Neuronal stem cell (in vitro differentiated cells): ENCODE results near the gene HAGHL.

Source experiments
- DNase-seq: peaks from one replicate; pipeline ENCODE4 v3.0.0-alpha.2; 2013; ENCODE audit warnings: low spot score
- H2AFZ ChIP-seq: one replicate; pipeline ENCODE4 v1.6.1; 2013; ENCODE audit warnings: mild to moderate bottlenecking, low read length, inconsistent platforms
- H2AK5ac ChIP-seq: 2 replicates; pipeline ENCODE4 v1.6.1; 2013; ENCODE audit warnings: low read depth, mild to moderate bottlenecking, inconsistent platforms, low read length, moderate library complexity, mixed read lengths
- H2BK120ac ChIP-seq: 2 replicates; pipeline ENCODE4 v1.6.1; 2013; ENCODE audit warnings: low read depth, mild to moderate bottlenecking, inconsistent platforms, low read length, moderate library complexity, mixed read lengths
- H2BK12ac ChIP-seq: one replicate; pipeline ENCODE4 v1.6.1; 2013; ENCODE audit warnings: low read length, inconsistent platforms
- H2BK15ac ChIP-seq: 2 replicates; pipeline ENCODE4 v1.6.1; 2013; ENCODE audit warnings: mild to moderate bottlenecking, low read length, inconsistent platforms, mixed read lengths
- H2BK5ac ChIP-seq: one replicate; pipeline ENCODE4 v1.6.1; 2013; ENCODE audit warnings: inconsistent platforms, mild to moderate bottlenecking, low read length, moderate library complexity
- H3K14ac ChIP-seq: one replicate; pipeline ENCODE4 v1.6.1; 2013; ENCODE audit warnings: low read length, inconsistent platforms
- H3K18ac ChIP-seq: 2 replicates; pipeline ENCODE4 v1.6.1; 2013; ENCODE audit warnings: low read length, inconsistent platforms
- H3K23ac ChIP-seq: 2 replicates; pipeline ENCODE4 v1.6.1; 2013; ENCODE audit warnings: low read depth, mild to moderate bottlenecking, mixed read lengths, low read length, inconsistent platforms; ENCODE audit not compliant: poor library complexity
- H3K27ac ChIP-seq: replicated peaks from 3 replicates; pipeline ENCODE4 v1.5.1; 2013; ENCODE audit warnings: low read length, inconsistent platforms
- H3K27me3 ChIP-seq, 3 experiments: 2 replicates each; pipeline ENCODE4 v1.6.1; 2013; ENCODE audit warnings: low read length in 3 of 3, mild to moderate bottlenecking in 2 of 3, inconsistent platforms in 1 of 3, low read depth in 1 of 3, mixed read lengths in 1 of 3, moderate library complexity in 1 of 3; ENCODE audit not compliant: control insufficient read depth in 3 of 3, insufficient read depth in 3 of 3
- H3K36me3 ChIP-seq, 2 donors: replicated peaks in 1 of 2; 2 replicates each; pipeline ENCODE4 v1.6.1; 2013; ENCODE audit warnings: low read length in 2 of 2; ENCODE audit not compliant: control insufficient read depth in 2 of 2, insufficient read depth in 2 of 2
- H3K4ac ChIP-seq: 2 replicates; pipeline ENCODE4 v1.6.1; 2013; ENCODE audit warnings: inconsistent platforms, mild to moderate bottlenecking, low read length, moderate library complexity
- H3K4me1 ChIP-seq, 2 donors: 1 replicate in 1 of 2; 2 replicates in 1 of 2; pipeline ENCODE4 v1.6.1; 2013; ENCODE audit warnings: low read length in 2 of 2, low read depth in 1 of 2; ENCODE audit not compliant: control insufficient read depth in 2 of 2, insufficient read depth in 1 of 2
- H3K4me2 ChIP-seq: one replicate; pipeline ENCODE4 v1.6.1; 2013; ENCODE audit warnings: mild to moderate bottlenecking, low read length, inconsistent platforms; ENCODE audit not compliant: insufficient read depth, poor library complexity, severe bottlenecking
- H3K4me3 ChIP-seq, 2 donors: 2 replicates each; pipeline ENCODE4 v1.5.1; 2013; ENCODE audit warnings: low read length in 2 of 2, mild to moderate bottlenecking in 2 of 2, inconsistent platforms in 1 of 2, moderate library complexity in 1 of 2
- H3K79me1 ChIP-seq: one replicate; pipeline ENCODE4 v1.6.1; 2013; ENCODE audit warnings: low read depth, mild to moderate bottlenecking, inconsistent platforms, low read length, moderate library complexity
- H3K9ac ChIP-seq: one replicate; pipeline ENCODE4 v1.6.1; 2013; ENCODE audit warnings: mild to moderate bottlenecking, low read depth, low read length, inconsistent platforms; ENCODE audit not compliant: poor library complexity
- H3K9me3 ChIP-seq, 2 donors: replicated peaks in 1 of 2; 2 replicates each; pipeline versions ENCODE3 to v1.6.1; 2013; ENCODE audit warnings: low read length in 2 of 2, mild to moderate bottlenecking in 2 of 2, inconsistent platforms in 1 of 2, low read depth in 1 of 2, mixed read lengths in 1 of 2, moderate library complexity in 1 of 2; ENCODE audit not compliant: control insufficient read depth in 2 of 2, insufficient read depth in 1 of 2
- H4K8ac ChIP-seq: one replicate; pipeline ENCODE4 v1.6.1; 2013; ENCODE audit warnings: low read depth, mild to moderate bottlenecking, inconsistent platforms, low read length, moderate library complexity
- H4K91ac ChIP-seq: one replicate; pipeline ENCODE4 v1.6.1; 2013; ENCODE audit warnings: low read length, low read depth, mild to moderate bottlenecking, inconsistent platforms; ENCODE audit not compliant: poor library complexity
- WGBS, 2 donors: extraction: QIAGEN DNeasy Blood & Tissue Kit; methylation state at CpG; one replicate each; pipeline ENCODE4 v1.1.7; 2013; ENCODE audit warnings: missing lambda C conversion rate in 2 of 2, mixed read lengths in 1 of 2; ENCODE audit not compliant: insufficient read length in 2 of 2, insufficient replicate concordance in 1 of 2; ENCODE audit errors: extremely low coverage in 2 of 2; 5-methylcytosine and 5-hydroxymethylcytosine counted together

The HAGHL gene

DNA sequence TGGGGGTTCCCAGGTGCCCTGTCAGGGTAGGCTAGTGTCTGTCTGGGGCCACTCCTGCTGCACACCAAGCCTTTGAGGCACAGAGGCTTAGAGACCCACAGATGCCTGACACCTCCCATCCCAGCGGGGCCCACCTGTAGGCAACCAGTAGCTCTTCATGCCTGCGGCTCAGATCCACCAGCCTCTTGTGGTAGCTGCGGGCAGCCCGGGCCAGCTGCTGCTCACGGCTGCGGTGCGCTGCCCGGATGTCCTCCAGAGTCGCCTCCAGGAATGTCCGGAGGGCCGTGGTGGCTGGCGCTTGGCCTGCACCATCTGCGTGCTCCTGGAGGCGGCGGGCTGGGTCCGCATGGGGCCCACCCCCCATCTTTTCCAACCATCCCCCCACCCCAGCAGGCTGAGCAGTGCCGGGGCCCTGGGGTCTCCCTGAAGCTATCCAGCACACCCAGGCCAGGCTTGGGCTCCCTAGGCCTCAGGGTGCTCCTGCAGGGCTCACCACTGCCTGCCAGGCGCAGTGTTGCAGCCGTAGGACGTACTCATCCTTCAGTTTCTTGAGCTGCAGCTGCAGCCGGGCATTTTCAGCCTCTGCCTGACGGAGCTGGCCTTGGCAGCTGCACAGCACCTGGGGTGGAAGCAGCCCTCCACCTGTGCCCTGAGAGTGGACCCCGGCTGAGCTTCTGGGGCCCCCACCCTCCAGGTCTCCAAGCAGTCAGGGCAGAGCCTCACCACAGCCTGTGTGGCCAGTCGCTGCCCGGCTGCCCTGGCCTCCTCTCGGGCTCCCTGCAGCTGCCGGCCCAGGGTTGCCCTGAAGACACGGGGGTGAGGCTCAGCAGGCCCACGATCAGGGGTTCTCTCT lies 2.5 kb upstream of the HAGHL start:
- Histone ChIP-seq H3K4ac (no peak overlapping the region), H4K8ac (peak overlapping the region; percentile 65), H3K79me1 (peaks cover 13% of the 10 kb centered on the region), H3K14ac (peak overlapping the region; percentile 38), H3K36me3 (peaks cover 2 to 4% of the 10 kb centered on the region in 2 donors), H2AFZ (no peak overlapping the region), H3K9ac (no peak overlapping the region), H3K4me1 (peaks cover 23% of the 10 kb centered on the region in 2 donors), H3K23ac (peak overlapping the region; percentile 80), H3K9me3 (no peaks in the 10 kb centered on the region), H3K18ac (peak overlapping the region; percentile 17), H2BK15ac (no peak overlapping the region), H3K27ac (no peak overlapping the region), H2BK5ac (peak overlapping the region; percentile 66), H4K91ac (no peak overlapping the region), H3K4me2 (no peak overlapping the region), H2BK120ac (no peak overlapping the region), H2AK5ac (peak overlapping the region; percentile 92), H2BK12ac (peak overlapping the region; percentile 30), H3K27me3 (peaks cover 0 to 16% (median 0%) of the 10 kb centered on the region in 3 experiments), H3K4me3 (no peak overlapping the region)
- no peak for DNase-seq
- WGBS, 2 donors, result no CpG with 5 or more reads among the region's 29 CpGs

GRCh38 chr16:725041-725376 lies 1.9 kb upstream of the HAGHL start:
- H4K91ac ChIP-seq, result no peak overlapping the region
- H2BK120ac ChIP-seq, result no peak overlapping the region
- peak overlapping the region; percentile 66 for H2BK5ac ChIP-seq
- peak overlapping the region; percentile 92 for H2AK5ac ChIP-seq
- H3K27me3 ChIP-seq, result peaks cover 0 to 16% (median 0%) of the 10 kb centered on the region in 3 experiments
- peak overlapping the region; percentile 80 for H3K23ac ChIP-seq
- H3K79me1 ChIP-seq, result peaks cover 10% of the 10 kb centered on the region
- DNase-seq, result no peak
- H2BK12ac ChIP-seq, result peak overlapping the region; percentile 30
- H2BK15ac ChIP-seq, result peak overlapping the region; percentile 1
- H3K4me1 ChIP-seq, result peaks cover 17 to 18% of the 10 kb centered on the region in 2 donors
- peak overlapping the region; percentile 65 for H4K8ac ChIP-seq
- no peak overlapping the region for H3K4me3 ChIP-seq
- H3K14ac ChIP-seq, result no peak overlapping the region
- WGBS, 2 donors, result no CpG with 5 or more reads among the region's 7 CpGs
- H3K4ac ChIP-seq, result no peak overlapping the region
- no peak overlapping the region for H2AFZ ChIP-seq
- H3K18ac ChIP-seq, result peak overlapping the region; percentile 38
- peaks cover 2 to 4% of the 10 kb centered on the region in 2 donors for H3K36me3 ChIP-seq
- H3K27ac ChIP-seq, result no peak overlapping the region
- H3K9me3 ChIP-seq, result no peaks in the 10 kb centered on the region
- no peak overlapping the region for H3K4me2 ChIP-seq
- no peak overlapping the region for H3K9ac ChIP-seq

DNA sequence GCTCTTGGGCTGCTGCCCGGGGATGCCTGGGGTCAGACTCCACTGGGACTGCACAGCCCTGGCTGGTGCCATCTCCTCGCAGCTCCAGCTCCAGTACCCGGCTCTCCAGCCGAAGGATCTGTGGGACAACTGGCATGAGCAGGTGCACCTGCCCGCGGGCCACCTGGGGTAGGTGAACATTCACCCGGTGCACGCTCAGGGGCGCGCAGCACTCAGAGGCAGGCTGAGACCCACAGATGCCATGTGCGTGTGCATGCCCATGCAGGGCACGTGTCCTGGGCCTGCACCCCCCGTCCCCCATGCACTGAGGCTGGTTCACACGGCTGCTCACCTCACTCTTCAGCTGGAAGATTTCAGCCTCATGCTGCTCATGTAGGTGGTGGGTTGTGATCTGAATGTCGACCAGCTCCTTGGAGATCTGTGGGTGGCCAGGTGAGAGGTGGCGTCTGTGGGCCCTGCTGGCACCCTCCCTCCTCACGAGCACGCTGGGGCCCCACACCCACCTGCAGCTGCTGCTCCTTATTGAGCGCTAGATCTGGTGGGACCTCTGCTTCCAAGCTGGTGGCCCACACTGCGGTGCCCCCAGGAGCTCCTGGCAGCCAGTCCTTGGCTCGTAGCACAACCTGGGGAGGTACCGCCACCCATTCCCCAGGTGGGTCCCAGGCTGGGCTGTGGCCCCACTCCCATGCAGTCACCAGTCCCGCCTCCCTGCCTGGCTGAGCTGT lies 1.3 kb upstream of the HAGHL start:
- H2BK120ac ChIP-seq, result no peak overlapping the region
- peaks cover 2 to 7% of the 10 kb centered on the region in 2 donors for H3K36me3 ChIP-seq
- peak overlapping the region; percentile 23 for H4K8ac ChIP-seq
- H3K4me2 ChIP-seq, result no peak overlapping the region
- no peak for DNase-seq
- no peak overlapping the region for H2AFZ ChIP-seq
- peak overlapping the region; percentile 1 for H2BK15ac ChIP-seq
- peaks cover 0 to 16% (median 0%) of the 10 kb centered on the region in 3 experiments for H3K27me3 ChIP-seq
- no peak overlapping the region for H3K9ac ChIP-seq
- H2BK5ac ChIP-seq, result peak overlapping the region; percentile 29
- H3K9me3 ChIP-seq, result no peaks in the 10 kb centered on the region
- peak overlapping the region; percentile 58 for H2BK12ac ChIP-seq
- H3K4me1 ChIP-seq, result peaks cover 14 to 15% of the 10 kb centered on the region in 2 donors
- peak overlapping the region; percentile 4 for H3K18ac ChIP-seq
- WGBS, 2 donors, result no CpG with 5 or more reads among the region's 23 CpGs
- H3K14ac ChIP-seq, result no peak overlapping the region
- H4K91ac ChIP-seq, result peak overlapping the region; percentile 53
- H3K4me3 ChIP-seq, result peak overlapping the region in 1 of 2 donors; percentile 28
- H3K23ac ChIP-seq, result peak overlapping the region; percentile 25
- peaks cover 8% of the 10 kb centered on the region for H3K79me1 ChIP-seq
- H3K4ac ChIP-seq, result peak overlapping the region; percentile 41
- H3K27ac ChIP-seq, result no peak overlapping the region
- H2AK5ac ChIP-seq, result peak overlapping the region; percentile 0

DNA sequence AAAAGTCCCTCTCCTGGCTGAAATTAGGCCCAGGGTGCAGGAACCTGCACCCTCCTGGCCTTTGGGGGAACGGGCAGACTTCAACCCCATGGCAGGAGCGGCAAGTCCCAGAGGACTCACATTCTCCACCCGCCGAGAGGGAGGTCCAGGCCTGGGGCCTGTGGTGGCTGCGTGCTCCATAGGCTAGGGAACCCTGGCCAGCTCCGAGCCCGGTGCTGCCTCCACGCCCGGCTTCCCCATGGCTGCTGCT lies 793 bp upstream of the HAGHL start:
- Histone ChIP-seq H3K4ac (peak overlapping the region; percentile 57), H3K23ac (peak overlapping the region; percentile 25), H3K4me2 (no peak overlapping the region), H4K8ac (no peak overlapping the region), H2AK5ac (peak overlapping the region; percentile 88), H3K79me1 (peaks cover 5% of the 10 kb centered on the region), H3K9me3 (no peaks in the 10 kb centered on the region), H3K27me3 (peaks cover 0 to 16% (median 0%) of the 10 kb centered on the region in 3 experiments), H2BK15ac (peak overlapping the region; percentile 1), H3K18ac (peak overlapping the region; percentile 97), H3K27ac (peak overlapping the region; percentile 16), H2BK12ac (no peak overlapping the region), H3K4me3 (no peak overlapping the region), H2AFZ (no peak overlapping the region), H3K36me3 (peaks cover 4 to 7% of the 10 kb centered on the region in 2 donors), H4K91ac (no peak overlapping the region), H3K4me1 (peaks cover 14 to 15% of the 10 kb centered on the region in 2 donors), H2BK120ac (peak overlapping the region; percentile 83), H3K9ac (peak overlapping the region; percentile 79), H3K14ac (peak overlapping the region; percentile 58), H2BK5ac (no peak overlapping the region)
- DNase-seq, result no peak
- WGBS, 2 donors, result no CpG with 5 or more reads among the region's 9 CpGs
